Measurements from ENCODE around the gene LGALS3BP.

DNA sequence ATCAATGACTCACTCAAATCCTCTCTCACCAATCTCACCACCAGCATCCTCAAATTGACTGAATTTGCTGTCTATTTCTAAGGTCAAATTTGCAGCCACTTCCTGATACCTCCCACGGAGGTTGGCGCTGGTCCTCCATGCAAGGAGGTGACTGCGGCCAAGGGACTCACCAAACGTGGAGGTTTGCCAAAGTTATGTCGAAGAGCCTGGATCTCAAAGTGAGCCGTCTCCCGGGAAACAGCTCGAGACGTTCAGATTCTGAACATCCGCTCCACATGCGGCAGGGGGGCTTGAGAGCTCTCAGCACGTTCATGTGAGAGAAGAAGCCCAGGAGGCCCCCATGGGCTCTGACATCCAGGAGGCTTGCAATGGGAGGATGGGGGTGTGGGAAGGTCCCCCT is 22.6 kb downstream of the LGALS3BP start:
- TF ChIP-seq SUZ12 (IDR thresholded peaks at IDR 0.05; ENCODE audit: extremely low read depth, insufficient read depth, insufficient read length) (no peak), ZNF274 (IDR thresholded peaks at IDR 0.05; ENCODE audit: low read depth, low read length) (no peak)

All from NT2/D1 (cell line).